Subcutaneous abdominal adipose tissue (tissue), 5 donors: ENCODE results near the gene LOXL3.

Experiments
- H3K27ac ChIP-seq: one replicate; pipeline ENCODE4 v1.7.0; 2013; ENCODE audit warnings: low read depth, mild to moderate bottlenecking, inconsistent platforms, low read length, moderate library complexity
- H3K27me3 ChIP-seq, 5 donors: one replicate each; pipeline ENCODE4 v1.7.0; 2013; ENCODE audit warnings: low read length in 5 of 5, inconsistent platforms in 1 of 5; ENCODE audit not compliant: control insufficient read depth in 5 of 5, insufficient read depth in 4 of 5
- H3K36me3 ChIP-seq, 5 donors: one replicate each; pipeline ENCODE4 v1.7.0; 2013; ENCODE audit warnings: low read length in 5 of 5; ENCODE audit not compliant: control insufficient read depth in 5 of 5, insufficient read depth in 5 of 5
- H3K4me1 ChIP-seq, 5 donors: one replicate each; pipeline ENCODE4 v1.7.0; 2013; ENCODE audit warnings: low read length in 5 of 5, mild to moderate bottlenecking in 3 of 5, moderate library complexity in 1 of 5; ENCODE audit not compliant: control insufficient read depth in 5 of 5, insufficient read depth in 5 of 5
- H3K4me3 ChIP-seq, 5 donors: one replicate each; pipeline ENCODE4 v1.7.0; 2013; ENCODE audit warnings: low read length in 5 of 5, low read depth in 1 of 5
- H3K9ac ChIP-seq, 5 donors: one replicate each; pipeline ENCODE4 v1.7.0; 2013; ENCODE audit warnings: low read length in 5 of 5, mild to moderate bottlenecking in 4 of 5, moderate library complexity in 3 of 5
- H3K9me3 ChIP-seq, 5 donors: one replicate each; pipeline ENCODE4 v1.7.0; 2013; ENCODE audit warnings: low read length in 5 of 5; ENCODE audit not compliant: control insufficient read depth in 5 of 5
- donor health status: healthy.
- donor health status: healthy.
- donor health status: healthy.
- donor health status: healthy.
- donor health status: healthy.

The LOXL3 gene

GRCh38 chr2:74551942-74552913 is 1.5 kb downstream of the LOXL3 start:
- H3K9ac ChIP-seq: peak overlapping the region in 1 of 5 donors; percentile 45

GRCh38 chr2:74551530-74551929 is 2.2 kb downstream of the LOXL3 start:
- Histone ChIP-seq H3K9ac (no peak overlapping the region), H3K27me3 (no peaks in the 10 kb centered on the region), H3K4me1 (peaks cover 4 to 56% (median 50%) of the 10 kb centered on the region in 5 donors), H3K27ac (no peak overlapping the region), H3K36me3 (peaks cover 0 to 7% (median 3%) of the 10 kb centered on the region in 5 donors), H3K9me3 (no peaks in the 10 kb centered on the region), H3K4me3 (no peak overlapping the region)

More at GRCh38 chr2:74551942-74552913, 1.5 kb downstream of the LOXL3 start:
- Histone ChIP-seq H3K27me3 (no peaks in the 10 kb centered on the region), H3K4me3 (no peak overlapping the region), H3K36me3 (peaks cover 0 to 12% (median 9%) of the 10 kb centered on the region in 5 donors), H3K9me3 (no peaks in the 10 kb centered on the region), H3K27ac (peak overlapping the region; percentile 84), H3K4me1 (peaks cover 4 to 63% (median 52%) of the 10 kb centered on the region in 5 donors)

DNA sequence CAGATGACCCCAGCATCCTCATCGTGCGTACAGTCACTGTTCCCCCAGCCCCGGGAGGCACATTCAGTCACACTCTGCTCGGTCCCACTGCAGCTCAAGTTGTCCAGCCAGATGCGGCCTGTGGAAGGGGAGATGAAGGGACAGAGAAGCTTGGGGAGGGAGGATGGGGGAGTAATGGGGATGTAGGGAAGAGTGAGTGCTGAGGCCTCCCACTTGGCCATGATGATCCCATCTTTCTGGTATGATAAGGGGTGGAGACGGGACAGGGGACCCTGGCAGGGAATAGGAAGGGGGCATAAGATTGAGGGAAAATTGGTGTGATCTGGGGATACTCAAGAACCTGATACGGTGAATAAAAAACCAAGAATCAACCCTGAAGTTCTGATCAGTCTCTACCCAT is 3.5 kb downstream of the LOXL3 start:
- H3K27ac ChIP-seq: no peak overlapping the region
- H3K4me1 ChIP-seq: peaks cover 4 to 43% (median 37%) of the 10 kb centered on the region in 5 donors
- no peaks in the 10 kb centered on the region for H3K9me3 ChIP-seq
- H3K4me3 ChIP-seq: no peak overlapping the region
- H3K27me3 ChIP-seq: no peaks in the 10 kb centered on the region
- H3K9ac ChIP-seq: no peak overlapping the region
- H3K36me3 ChIP-seq: no peaks in the 10 kb centered on the region

- Histone ChIP-seq H3K4me1 (peaks cover 4 to 36% (median 30%) of the 10 kb centered on the region in 5 donors), H3K9ac (peak overlapping the region; percentile 26 to 76 (median 70)), H3K27ac (peak overlapping the region; percentile 72), H3K4me3 (peak overlapping the region in 4 of 5 donors; percentile 66 to 72 (median 68)), H3K9me3 (no peaks in the 10 kb centered on the region), H3K36me3 (no peaks in the 10 kb centered on the region), H3K27me3 (no peaks in the 10 kb centered on the region)
Observed at GRCh38 chr2:74548900-74549826, 4.6 kb downstream of the LOXL3 start.

- Histone ChIP-seq H3K36me3 (no peaks in the 10 kb centered on the region), H3K4me3 (peak overlapping the region; percentile 63 to 72 (median 67)), H3K4me1 (peaks cover 4 to 29% (median 25%) of the 10 kb centered on the region in 5 donors), H3K9ac (peak overlapping the region; percentile 0 to 72 (median 62)), H3K27ac (peak overlapping the region; percentile 72), H3K9me3 (no peaks in the 10 kb centered on the region), H3K27me3 (no peaks in the 10 kb centered on the region)
Observed at GRCh38 chr2:74548285-74548899, 5.3 kb downstream of the LOXL3 start.

DNA sequence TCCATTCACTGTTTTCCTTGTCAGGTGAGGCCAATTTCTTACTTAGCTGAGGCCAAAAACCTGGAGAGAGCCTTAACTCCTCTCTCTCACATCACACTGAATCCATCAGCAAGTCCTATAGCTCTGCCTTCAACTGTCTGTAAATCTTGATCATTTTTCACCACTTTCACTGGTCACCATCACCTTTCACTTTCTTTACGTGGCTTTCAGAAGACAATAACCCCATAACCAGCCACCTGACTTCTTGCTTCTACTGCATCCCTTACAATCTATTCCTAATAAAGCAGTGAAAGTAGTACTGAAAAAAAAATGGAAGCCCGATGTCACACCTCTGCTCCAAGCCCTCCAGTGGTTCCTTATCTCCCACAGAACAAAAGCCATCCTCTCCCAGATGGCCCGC is 7.7 kb downstream of the LOXL3 start:
- no peaks in the 10 kb centered on the region for H3K36me3 ChIP-seq
- peaks cover 4 to 21% (median 18%) of the 10 kb centered on the region in 5 donors for H3K4me1 ChIP-seq
- no peak overlapping the region for H3K27ac ChIP-seq
- H3K27me3 ChIP-seq: no peaks in the 10 kb centered on the region
- H3K9ac ChIP-seq: no peak overlapping the region
- H3K9me3 ChIP-seq: no peaks in the 10 kb centered on the region
- H3K4me3 ChIP-seq: no peak overlapping the region

GRCh38 chr2:74544634-74545033 is 9.1 kb downstream of the LOXL3 start:
- H3K27me3 ChIP-seq: no peaks in the 10 kb centered on the region
- H3K36me3 ChIP-seq: no peaks in the 10 kb centered on the region
- H3K27ac ChIP-seq: no peak overlapping the region
- H3K9me3 ChIP-seq: no peaks in the 10 kb centered on the region
- H3K9ac ChIP-seq: no peak overlapping the region
- no peak overlapping the region for H3K4me3 ChIP-seq
- H3K4me1 ChIP-seq: peaks cover 2 to 15% (median 13%) of the 10 kb centered on the region in 5 donors

- Histone ChIP-seq H3K27ac (no peak overlapping the region), H3K36me3 (no peaks in the 10 kb centered on the region), H3K27me3 (no peaks in the 10 kb centered on the region), H3K4me1 (peaks cover 0 to under 1% (median 0%) of the 10 kb centered on the region in 5 donors), H3K9ac (no peak overlapping the region), H3K9me3 (no peaks in the 10 kb centered on the region), H3K4me3 (no peak overlapping the region)
Observed at GRCh38 chr2:74542978-74543377, 10.8 kb downstream of the LOXL3 start.

DNA sequence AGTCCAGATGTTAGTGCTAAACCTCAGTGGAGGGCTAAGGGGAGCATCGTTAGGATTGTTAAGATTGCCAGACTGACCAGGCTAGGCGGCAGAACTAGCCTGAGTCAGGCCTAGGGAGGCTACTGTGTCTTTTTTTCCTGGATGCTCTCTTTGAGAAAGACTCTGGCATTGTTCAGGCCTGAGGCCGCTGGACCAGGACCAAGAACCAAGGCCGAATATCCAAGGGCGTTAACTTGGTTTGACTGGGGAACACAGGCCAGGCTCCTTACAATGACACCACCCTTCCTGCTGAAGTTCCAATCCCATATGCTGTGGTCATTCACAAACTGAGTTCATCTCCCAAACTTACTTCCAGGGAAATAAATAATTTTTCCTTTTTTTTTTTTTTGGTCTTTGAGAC is 13.5 kb downstream of the LOXL3 start:
- Histone ChIP-seq H3K4me1 (no peaks in the 10 kb centered on the region), H3K9me3 (no peaks in the 10 kb centered on the region), H3K36me3 (no peaks in the 10 kb centered on the region), H3K4me3 (no peak overlapping the region), H3K27me3 (no peaks in the 10 kb centered on the region), H3K27ac (no peak overlapping the region), H3K9ac (no peak overlapping the region)
